Thyroid gland (tissue), 4 donors: ENCODE measurements around the gene PARP1. TPM values are rescaled to one million over a fixed set of nuclear protein-coding genes. Genes with fewer than 3 reads are reported as not detected.

Source experiments
- DNase-seq, 2 donors: peaks; one replicate each; pipeline ENCODE4 v3.0.0-alpha.2; 2019
- H3K27ac ChIP-seq, 3 donors: fragments of 200-600 bp; sonication (generic); 1 replicate in 2 of 3; 2 replicates in 1 of 3; pipeline ENCODE4 v1.5.1; 2016 to 2019; ENCODE audit warnings: mild to moderate bottlenecking in 1 of 3, moderate library complexity in 1 of 3
- H3K27me3 ChIP-seq: fragments of 200-600 bp; sonication (generic); one replicate; pipeline ENCODE4 v1.5.1; 2019
- H3K36me3 ChIP-seq, 2 donors: fragments of 200-600 bp; sonication (generic); one replicate each; pipeline ENCODE4 v1.5.1; 2016 to 2019
- H3K4me1 ChIP-seq, 2 donors: fragments of 200-600 bp; sonication (generic); one replicate each; pipeline ENCODE4 v1.5.1; 2017 to 2019
- H3K4me3 ChIP-seq, 3 donors: fragments of 200-600 bp; sonication (generic); replicated peaks in 1 of 3; 1 replicate in 2 of 3; 2 replicates in 1 of 3; pipeline ENCODE4 v1.5.1; 2016; ENCODE audit warnings: mild to moderate bottlenecking in 1 of 3
- H3K9me3 ChIP-seq: fragments of 200-600 bp; sonication (generic); one replicate; pipeline ENCODE4 v1.5.1; 2017
- POLR2A ChIP-seq, 2 donors: fragments of 450-650 bp; IDR thresholded peaks; one replicate each; pipeline ENCODE4 v1.6.1; 2017; ENCODE audit warnings: antibody characterized with exemption in 2 of 2, mild to moderate bottlenecking in 2 of 2, moderate library complexity in 1 of 2
- WGBS, 2 donors: methylation state at CpG; one replicate each; pipeline ENCODE4 v1.1.5; 2017; 5-methylcytosine and 5-hydroxymethylcytosine counted together
- intact Hi-C: fragments of 100-400 bp; cut with DNase I; formaldehyde crosslinking; loops from one replicate; pipeline ENCODE4 v1.15.1; 2023
- total RNA-seq, 4 donors: library from RNA; depleted of rRNA; stranded (reverse); fragments of >200 nt; gene quantifications; one replicate each; pipeline ENCODE4 v1.2.3, GENCODE V29; 2016
- TF ChIP-seq, protein P1 (sequence below), 6 experiments: fragments of 200-600 bp in 3 of 6; fragments of 450-650 bp in 3 of 6; sonication (generic) in 3 of 6; IDR thresholded peaks; one replicate each; pipeline ENCODE4 v1.5.1; 2016 to 2019; ENCODE audit warnings: antibody characterized with exemption in 6 of 6, mild to moderate bottlenecking in 2 of 6, inconsistent platforms in 1 of 6, moderate library complexity in 1 of 6

PARP1 gene
- total RNA-seq, 4 donors from 2014 or later: 47.8 to 103 (median 90.5) TPM

DNA sequence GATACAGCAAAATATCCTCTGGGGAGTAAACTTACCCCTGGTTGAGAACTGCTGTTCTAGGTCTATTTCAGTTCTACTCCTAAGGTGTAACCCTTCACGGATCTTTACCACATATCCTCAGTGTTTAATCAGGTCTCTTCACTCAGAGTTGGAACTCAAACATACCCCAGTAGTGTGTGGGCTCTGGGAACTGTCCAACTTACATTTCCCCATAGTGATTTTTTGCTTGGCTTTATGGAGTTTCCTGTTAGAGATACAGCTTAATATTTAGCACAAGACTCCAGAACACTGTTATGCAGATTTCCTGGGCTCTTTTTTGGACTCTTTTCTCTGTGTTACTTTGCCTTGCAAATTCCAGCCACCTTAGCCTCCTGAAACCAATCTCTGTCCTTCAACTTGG lies 72.2 kb downstream of the PARP1 start:
- intact Hi-C loops: no loop called here
- WGBS, 2 donors: 83 to 95% methylated on average over 1 of the region's 1 CpG
- H3K4me1 ChIP-seq: no peaks in the 10 kb centered on the region
- no peak overlapping the region for H3K27ac ChIP-seq
- no peaks in the 10 kb centered on the region for H3K27me3 ChIP-seq
- TF ChIP-seq POLR2A (IDR thresholded peaks at IDR 0.05): no peak
- TF ChIP-seq, protein P1, sequence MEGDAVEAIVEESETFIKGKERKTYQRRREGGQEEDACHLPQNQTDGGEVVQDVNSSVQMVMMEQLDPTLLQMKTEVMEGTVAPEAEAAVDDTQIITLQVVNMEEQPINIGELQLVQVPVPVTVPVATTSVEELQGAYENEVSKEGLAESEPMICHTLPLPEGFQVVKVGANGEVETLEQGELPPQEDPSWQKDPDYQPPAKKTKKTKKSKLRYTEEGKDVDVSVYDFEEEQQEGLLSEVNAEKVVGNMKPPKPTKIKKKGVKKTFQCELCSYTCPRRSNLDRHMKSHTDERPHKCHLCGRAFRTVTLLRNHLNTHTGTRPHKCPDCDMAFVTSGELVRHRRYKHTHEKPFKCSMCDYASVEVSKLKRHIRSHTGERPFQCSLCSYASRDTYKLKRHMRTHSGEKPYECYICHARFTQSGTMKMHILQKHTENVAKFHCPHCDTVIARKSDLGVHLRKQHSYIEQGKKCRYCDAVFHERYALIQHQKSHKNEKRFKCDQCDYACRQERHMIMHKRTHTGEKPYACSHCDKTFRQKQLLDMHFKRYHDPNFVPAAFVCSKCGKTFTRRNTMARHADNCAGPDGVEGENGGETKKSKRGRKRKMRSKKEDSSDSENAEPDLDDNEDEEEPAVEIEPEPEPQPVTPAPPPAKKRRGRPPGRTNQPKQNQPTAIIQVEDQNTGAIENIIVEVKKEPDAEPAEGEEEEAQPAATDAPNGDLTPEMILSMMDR (IDR thresholded peaks at IDR 0.05): no peak
- no peaks in the 10 kb centered on the region for H3K36me3 ChIP-seq
- DNase-seq: no peak
- no peak overlapping the region for H3K4me3 ChIP-seq
- no peaks in the 10 kb centered on the region for H3K9me3 ChIP-seq

- H3K27ac ChIP-seq: no peak overlapping the region
- DNase-seq: no peak
- intact Hi-C loops: no loop called here
- no peaks in the 10 kb centered on the region for H3K4me1 ChIP-seq
- H3K9me3 ChIP-seq: no peaks in the 10 kb centered on the region
- no peaks in the 10 kb centered on the region for H3K27me3 ChIP-seq
- WGBS, 2 donors: 63 to 74% methylated on average over 2 of the region's 2 CpGs
- no peaks in the 10 kb centered on the region for H3K36me3 ChIP-seq
- TF ChIP-seq, protein P1 (IDR thresholded peaks at IDR 0.05): no peak
- no peak for TF ChIP-seq POLR2A (IDR thresholded peaks at IDR 0.05)
- no peak overlapping the region for H3K4me3 ChIP-seq
Measured at GRCh38 chr1:226332947-226333346, 74.9 kb downstream of the PARP1 start.

- H3K9me3 ChIP-seq: no peaks in the 10 kb centered on the region
- H3K27ac ChIP-seq: no peak overlapping the region
- H3K4me3 ChIP-seq: no peak overlapping the region
- TF ChIP-seq POLR2A (IDR thresholded peaks at IDR 0.05): no peak
- TF ChIP-seq, protein P1 (IDR thresholded peaks at IDR 0.05): no peak
- no peak for DNase-seq
- H3K27me3 ChIP-seq: no peaks in the 10 kb centered on the region
- WGBS, 2 donors: 93 to 95% methylated on average over 3 of the region's 3 CpGs
- intact Hi-C loops: no loop called here
- no peaks in the 10 kb centered on the region for H3K4me1 ChIP-seq
- H3K36me3 ChIP-seq: no peaks in the 10 kb centered on the region
Measured at GRCh38 chr1:226329237-226329636, 78.7 kb downstream of the PARP1 start.

GRCh38 chr1:226327761-226328162 lies 80.1 kb downstream of the PARP1 start:
- no peak for DNase-seq
- H3K27ac ChIP-seq: no peak overlapping the region
- no peaks in the 10 kb centered on the region for H3K27me3 ChIP-seq
- H3K4me3 ChIP-seq: no peak overlapping the region
- 67 to 70% methylated on average over 2 of the region's 2 CpGs for WGBS, 2 donors
- H3K36me3 ChIP-seq: no peaks in the 10 kb centered on the region
- intact Hi-C loops: no loop called here
- no peaks in the 10 kb centered on the region for H3K9me3 ChIP-seq
- no peaks in the 10 kb centered on the region for H3K4me1 ChIP-seq
- TF ChIP-seq POLR2A (IDR thresholded peaks at IDR 0.05): no peak
- TF ChIP-seq, protein P1 (IDR thresholded peaks at IDR 0.05): no peak

GRCh38 chr1:226325178-226325577 lies 82.7 kb downstream of the PARP1 start:
- WGBS, 2 donors: 63 to 74% methylated on average over 1 of the region's 1 CpG
- H3K27me3 ChIP-seq: no peaks in the 10 kb centered on the region
- H3K9me3 ChIP-seq: no peaks in the 10 kb centered on the region
- H3K27ac ChIP-seq: no peak overlapping the region
- no peaks in the 10 kb centered on the region for H3K36me3 ChIP-seq
- TF ChIP-seq, protein P1 (IDR thresholded peaks at IDR 0.05): no peak
- H3K4me3 ChIP-seq: no peak overlapping the region
- intact Hi-C loops: no loop called here
- DNase-seq: no peak
- no peaks in the 10 kb centered on the region for H3K4me1 ChIP-seq
